HG03064 (cell line): Measurements from ENCODE around the gene TUBGCP3.
"Not testable (repeated sequence)": the region's sequence is repeated elsewhere in the genome, so short reads cannot be mapped to it uniquely, and the experiment has no call there.

Experiments used
- ATAC-seq: cut with Tn5 transposase; IDR thresholded peaks from one replicate; pipeline ENCODE4 v1.9.1; 2021; ENCODE audit warnings: low read depth; ENCODE audit not compliant: unreplicated experiment

TUBGCP3 gene

DNA sequence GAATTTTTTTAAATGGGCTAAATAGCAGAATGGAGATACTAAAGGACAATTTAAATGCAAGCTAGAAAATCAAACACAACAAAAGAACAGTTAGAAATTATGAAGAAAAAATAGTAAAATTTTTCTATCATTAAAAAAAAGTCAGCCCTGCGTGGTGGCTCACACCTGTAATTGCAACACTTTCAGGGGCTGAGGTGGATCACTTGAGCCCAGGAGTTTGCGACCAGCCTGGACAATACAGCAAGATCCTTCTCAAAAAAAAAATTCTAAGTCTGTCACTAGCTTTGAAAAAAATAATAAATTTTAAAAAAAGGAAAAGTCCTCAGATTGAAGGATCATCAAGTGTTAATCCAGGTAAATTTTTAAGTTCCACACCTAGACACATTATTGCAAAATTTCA lies 7.7 kb downstream of the TUBGCP3 start:
- no peak for ATAC-seq

- ATAC-seq = no peak
Observed at GRCh38 chr13:112579310-112579843, 8.6 kb downstream of the TUBGCP3 start.

DNA sequence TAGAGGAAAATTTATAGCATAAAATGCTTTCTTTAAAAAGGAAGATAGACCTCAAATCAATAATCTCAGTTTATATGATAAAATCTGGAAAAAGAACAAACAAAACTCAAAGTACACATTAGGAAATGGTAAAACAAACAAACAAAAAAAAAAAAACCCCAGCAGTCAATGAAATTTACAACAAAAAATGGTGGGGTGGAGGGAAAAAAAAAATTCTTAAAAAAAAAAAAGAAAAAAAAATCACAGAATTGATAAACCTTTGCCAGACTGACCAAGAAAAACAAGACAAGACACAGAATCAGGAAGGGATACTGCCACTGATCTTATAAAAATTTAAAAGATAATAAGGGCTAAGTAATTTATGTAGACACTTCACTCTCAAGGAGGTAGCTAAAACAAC lies 11.2 kb downstream of the TUBGCP3 start:
- no peak for ATAC-seq

- ATAC-seq = no peak
Observed at GRCh38 chr13:112576191-112576590, 11.8 kb downstream of the TUBGCP3 start.

GRCh38 chr13:112575675-112576074 lies 12.3 kb downstream of the TUBGCP3 start:
- ATAC-seq = no peak

DNA sequence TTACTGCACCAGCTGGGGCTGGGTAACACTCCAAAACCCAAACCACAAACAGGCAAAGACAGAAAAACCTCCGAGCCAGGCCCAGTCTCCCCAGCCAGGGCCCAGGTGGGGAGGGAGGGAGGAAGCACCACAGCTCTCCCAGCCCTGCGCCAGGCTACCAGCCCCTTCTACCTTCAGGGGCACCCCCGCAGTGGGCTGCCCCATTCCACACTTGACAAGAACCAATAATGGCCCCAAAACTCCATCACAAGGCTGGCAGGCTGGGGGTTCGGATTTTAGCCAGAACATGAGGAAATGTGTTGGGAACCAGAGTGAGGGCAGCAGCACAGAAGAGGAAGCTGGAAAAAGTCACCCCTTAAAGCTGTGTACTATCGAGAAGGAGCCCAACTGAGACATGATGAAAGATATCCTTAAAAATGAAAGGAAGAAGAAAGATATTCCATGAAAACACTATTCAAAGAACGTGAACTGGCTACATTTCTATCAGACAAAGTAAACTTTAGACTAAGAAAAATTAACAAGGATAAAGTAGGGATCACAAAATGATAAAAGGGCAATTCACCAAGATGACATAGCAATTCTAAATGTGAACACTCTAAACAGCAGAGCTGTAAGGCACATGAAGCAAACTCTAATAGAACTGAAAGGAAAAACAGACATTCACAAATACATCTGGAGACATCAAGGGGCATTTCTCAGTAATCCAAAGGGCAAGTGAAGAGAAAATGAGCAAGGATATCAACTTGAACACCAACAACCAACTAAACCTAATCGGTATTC lies 12.9 kb downstream of the TUBGCP3 start:
- ATAC-seq = no peak

GRCh38 chr13:112574416-112574815 lies 13.5 kb downstream of the TUBGCP3 start:
- ATAC-seq = no peak

GRCh38 chr13:112573710-112574109 lies 14.2 kb downstream of the TUBGCP3 start:
- no peak for ATAC-seq

DNA sequence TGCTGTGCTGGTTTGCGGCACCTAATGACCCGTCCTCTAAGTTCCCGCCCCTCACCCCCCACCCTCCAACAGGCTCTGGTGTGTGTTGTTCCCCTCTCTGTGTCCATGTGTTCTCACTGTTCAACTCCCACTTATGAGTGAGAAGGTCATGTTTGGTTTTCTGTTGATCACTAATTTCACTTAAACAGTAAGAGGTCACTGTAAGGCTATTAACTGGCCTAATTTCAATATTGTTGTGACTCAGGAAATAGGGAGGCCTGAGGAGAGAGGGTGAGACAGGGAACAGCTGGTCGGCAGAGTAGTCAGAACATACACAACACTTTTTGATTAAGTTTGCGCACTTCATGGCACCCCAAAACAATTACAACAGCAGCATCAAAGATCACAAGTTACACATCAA lies 15.6 kb downstream of the TUBGCP3 start:
- no peak for ATAC-seq

- no peak for ATAC-seq
Observed at GRCh38 chr13:112569821-112570220, 18.1 kb downstream of the TUBGCP3 start.

- ATAC-seq = no peak
Observed at GRCh38 chr13:112567161-112567862, 20.6 kb downstream of the TUBGCP3 start.

- ATAC-seq = no peak
Observed at GRCh38 chr13:112562786-112563383, 25.1 kb downstream of the TUBGCP3 start.

GRCh38 chr13:112562254-112562653 lies 25.7 kb downstream of the TUBGCP3 start:
- ATAC-seq = no peak

DNA sequence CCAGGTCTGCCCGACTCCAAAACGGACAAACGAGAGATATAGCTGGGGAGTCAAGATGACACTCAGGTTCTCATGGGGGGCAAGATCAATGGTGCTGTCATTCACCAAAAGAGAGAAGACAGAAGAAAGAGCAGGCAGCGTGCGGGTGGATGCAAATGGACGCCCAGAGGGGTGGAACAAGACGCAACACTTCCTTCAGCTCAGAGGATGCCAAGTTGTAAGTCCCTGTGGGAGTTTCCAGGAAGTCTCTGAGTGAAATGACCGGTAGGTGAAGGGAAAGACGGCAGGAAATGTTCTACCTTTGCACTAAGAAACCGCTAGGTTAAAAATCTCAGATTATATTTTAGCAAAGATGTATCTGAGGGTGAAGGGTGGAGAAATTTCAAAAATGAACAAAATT lies 26.5 kb downstream of the TUBGCP3 start:
- ATAC-seq = no peak

GRCh38 chr13:112558696-112559418 lies 29.1 kb downstream of the TUBGCP3 start:
- no peak for ATAC-seq

DNA sequence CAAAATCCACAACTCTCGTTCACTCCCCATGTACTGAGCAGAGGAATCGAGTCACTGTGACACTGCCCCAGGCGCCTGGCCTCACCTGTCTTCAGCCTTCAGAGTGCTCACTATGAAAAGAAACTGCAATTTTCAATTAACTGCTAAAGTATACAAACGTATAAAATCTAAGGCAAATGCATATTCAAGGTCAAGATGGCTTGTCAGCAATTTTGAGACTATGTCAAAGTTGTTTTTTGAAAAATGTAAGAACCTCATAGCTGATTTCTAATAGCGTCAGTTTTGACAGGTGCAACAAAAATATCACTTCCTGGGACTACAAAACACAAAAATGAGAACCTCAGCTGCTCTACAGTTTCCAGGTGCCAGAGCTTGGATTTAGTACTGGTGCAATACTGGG lies 31.4 kb downstream of the TUBGCP3 start:
- ATAC-seq = no peak

DNA sequence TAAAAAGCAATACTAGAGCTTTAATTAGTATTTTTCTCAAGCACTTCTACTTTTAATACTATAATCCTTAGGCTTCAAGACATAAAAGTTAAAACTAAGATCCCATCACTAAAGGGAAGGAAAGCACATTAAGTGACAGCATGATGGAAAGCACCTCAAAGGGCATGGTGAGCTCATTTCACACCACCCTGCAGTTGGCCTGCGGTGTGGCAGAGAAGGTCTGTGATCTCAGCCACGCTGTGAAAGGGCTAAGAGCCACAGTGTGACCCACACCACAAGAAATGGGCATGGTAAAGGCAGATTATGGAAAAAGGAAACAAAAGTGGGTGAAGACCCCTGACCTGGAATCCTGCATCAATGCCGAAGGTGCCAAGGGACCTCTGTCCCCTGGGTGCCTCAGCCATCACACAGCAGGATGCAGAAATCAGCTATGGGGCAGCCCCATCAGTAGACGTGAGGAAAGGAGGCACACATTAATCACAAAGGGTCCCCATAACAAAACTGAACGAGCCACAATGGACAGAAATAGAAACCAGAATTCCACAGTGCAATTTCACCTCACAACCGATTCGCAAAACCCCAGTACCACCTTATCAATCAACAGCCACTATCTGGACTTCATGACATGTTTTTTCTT lies 33.6 kb downstream of the TUBGCP3 start:
- ATAC-seq = no peak

- not testable (repeated sequence) for ATAC-seq
Observed at GRCh38 chr13:112548975-112549374, 39.0 kb downstream of the TUBGCP3 start.

- no peak for ATAC-seq
Observed at GRCh38 chr13:112545856-112546255, 42.1 kb downstream of the TUBGCP3 start.
